Measurements from ENCODE around the gene SPON1.
"Not testable (repeated sequence)": the region's sequence is repeated elsewhere in the genome, so short reads cannot be mapped to it uniquely, and the experiment has no call there.

The SPON1 gene

GRCh38 chr11:14136561-14136960 lies 174.0 kb downstream of the SPON1 start:
- DNase-seq, result no peak

- no peak for DNase-seq
Observed at GRCh38 chr11:14137284-14137683, 174.8 kb downstream of the SPON1 start.

DNA sequence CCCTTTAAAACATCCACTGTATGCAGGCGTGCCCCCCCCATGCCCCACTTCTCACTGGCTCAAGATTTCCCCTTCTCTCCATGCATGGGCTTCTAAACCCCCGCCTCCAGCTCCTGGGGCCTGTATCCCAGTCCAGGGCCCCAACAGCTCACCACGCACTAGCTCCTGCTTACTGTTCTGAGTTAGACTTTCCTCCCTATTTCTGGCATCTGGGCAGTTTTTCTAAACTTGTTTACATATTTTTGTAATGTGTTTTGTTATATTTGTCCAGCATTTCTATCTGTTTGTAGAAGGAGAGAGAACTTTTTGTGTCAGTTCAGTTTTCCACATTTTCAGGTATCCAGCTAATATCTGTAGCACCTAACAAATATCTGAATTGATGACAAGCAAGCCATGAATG lies 178.5 kb downstream of the SPON1 start:
- DNase-seq, result no peak

GRCh38 chr11:14141676-14142075 lies 179.2 kb downstream of the SPON1 start:
- DNase-seq, result no peak

DNA sequence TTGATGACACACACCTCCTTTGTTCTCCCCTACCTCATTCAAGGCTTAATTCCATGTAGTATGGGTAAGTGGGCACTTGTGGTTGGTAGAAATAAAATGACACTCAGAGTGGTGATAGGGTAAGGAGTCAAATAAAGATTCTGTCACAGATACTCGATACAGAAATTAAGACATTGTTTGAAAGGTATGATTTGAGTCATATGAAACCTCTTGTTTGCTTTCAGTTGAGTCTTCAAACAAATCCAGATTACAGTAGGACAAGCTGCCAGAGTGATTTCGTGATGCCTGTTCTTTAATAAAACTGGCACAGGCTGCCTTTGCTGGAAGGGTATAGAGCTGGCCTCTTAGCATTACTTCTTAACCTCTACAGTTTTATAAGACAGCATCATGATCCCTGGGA lies 182.4 kb downstream of the SPON1 start:
- DNase-seq, result no peak

DNA sequence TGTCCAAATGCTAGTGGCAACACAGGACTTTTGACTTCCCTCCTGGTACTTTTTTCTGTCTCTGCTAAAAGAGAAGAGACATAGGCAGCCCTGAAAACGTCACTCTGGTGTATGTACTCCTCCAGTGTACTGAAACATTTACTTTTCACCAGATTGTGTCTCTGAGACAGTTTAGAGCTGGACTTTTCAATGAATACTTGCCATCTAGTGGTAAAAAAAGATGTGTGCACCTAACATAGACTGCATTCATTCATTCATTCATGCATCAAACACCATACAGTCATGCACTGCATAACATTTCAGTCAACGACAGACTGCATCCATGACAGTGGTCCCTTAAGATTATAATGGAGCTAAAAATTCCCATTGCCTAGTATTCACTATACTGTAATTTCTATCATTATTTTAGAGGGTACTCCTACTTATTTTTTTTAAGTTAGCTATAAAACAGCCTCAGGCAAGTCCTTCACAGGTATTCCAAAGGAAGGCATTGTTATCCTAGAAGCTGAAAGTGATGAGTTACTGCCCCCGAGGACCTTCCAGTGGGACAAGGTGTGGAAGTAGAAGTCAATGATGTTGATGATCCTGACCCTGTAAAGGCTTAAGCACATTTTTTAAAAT lies 186.2 kb downstream of the SPON1 start:
- DNase-seq, result no peak

DNA sequence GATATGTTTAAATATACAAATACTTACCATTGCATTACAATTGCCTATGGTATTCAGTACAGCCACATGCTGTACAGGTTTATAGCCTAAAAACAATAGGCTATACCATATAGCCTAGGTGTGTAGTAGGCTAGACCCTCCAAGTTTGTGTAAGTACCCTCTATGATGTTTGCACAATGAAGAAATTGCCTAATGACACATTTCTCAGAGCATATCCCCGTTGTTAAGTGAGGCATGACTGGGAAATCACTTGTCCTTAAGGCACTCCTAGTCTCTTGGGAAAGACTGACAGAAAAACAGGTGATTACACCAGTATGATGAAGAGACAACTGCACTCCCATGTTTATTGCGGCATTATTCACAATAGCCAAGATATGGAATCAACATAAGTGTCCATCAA lies 187.2 kb downstream of the SPON1 start:
- no peak for DNase-seq

DNA sequence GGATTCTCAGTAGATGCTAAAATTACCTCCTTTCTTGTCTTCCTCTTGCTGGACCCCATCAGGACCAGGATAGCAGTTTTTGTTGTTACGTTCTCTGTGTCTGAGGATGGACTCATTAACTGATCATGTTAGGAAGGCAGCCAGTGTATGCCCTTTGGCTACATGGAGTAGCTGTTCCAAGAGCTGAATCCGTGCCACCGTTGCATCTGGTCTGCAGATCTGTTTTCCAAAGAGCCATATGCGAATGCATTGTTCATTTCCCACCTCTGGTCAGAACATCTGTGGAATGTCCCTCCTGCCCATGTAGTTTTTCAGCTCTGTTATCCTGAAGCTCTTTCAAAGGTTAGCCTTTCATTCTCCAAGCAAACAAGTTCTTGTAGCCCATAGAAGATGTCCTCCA lies 188.4 kb downstream of the SPON1 start:
- no peak for DNase-seq

DNA sequence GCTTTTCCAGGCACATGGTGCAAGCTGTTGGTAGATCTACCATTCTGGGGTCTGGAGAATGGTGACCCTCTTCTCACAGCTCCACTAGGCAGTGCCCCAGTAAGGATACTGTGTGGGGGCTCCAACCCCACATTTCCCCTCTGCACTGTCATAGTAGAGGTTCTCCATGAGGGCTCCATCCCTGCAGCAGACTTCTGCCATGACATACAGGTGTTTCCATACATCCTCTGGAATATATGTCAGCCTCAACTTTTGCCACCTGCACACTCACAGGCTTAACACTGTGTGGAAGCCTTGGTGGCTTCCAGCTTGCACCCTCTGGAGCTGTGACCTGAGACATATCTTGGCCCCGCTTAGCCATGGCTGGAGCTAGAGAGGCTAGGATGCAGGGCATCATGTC lies 191.6 kb downstream of the SPON1 start:
- DNase-seq, result not testable (repeated sequence)

GRCh38 chr11:14158393-14158792 lies 195.9 kb downstream of the SPON1 start:
- no peak for DNase-seq

DNA sequence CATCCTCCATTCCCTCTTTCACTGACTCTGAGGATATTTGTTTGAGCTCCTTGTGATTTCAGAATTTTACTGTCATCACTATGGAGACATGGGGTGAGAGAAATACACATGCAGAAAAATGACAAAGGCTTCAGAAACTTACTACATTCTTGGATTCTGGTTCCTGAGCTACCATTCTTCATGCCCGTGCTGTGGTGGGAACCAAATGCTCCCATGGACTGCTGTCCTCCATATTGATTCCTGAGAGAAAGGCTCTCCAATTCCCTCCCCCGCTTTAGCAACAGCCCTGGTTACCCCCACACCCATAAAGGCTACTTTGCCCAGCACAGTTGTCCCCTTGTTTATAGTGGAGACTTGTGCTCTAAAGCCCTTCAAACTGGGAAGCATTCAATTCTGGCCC lies 201.1 kb downstream of the SPON1 start:
- DNase-seq, result no peak

DNA sequence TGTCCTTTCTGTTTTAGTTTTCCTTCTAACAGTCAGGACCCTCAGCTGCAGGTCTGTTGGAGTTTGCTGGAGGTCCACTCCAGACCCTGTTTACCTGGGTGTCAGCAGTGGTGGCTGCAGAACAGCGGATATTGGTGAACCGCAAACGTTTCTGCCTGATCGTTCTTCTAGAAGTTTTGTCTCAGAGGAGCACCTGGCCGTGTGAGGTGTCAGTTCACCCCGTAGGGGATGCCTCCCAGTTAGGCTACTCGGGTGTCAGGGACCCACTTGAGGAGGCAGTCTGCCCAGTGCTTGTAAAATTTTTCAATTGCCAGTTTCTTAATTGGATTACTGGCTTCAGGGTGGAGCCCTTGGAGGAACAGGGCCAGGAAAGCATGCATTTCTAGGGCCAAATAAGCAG lies 211.2 kb downstream of the SPON1 start:
- DNase-seq, result not testable (repeated sequence)

DNA sequence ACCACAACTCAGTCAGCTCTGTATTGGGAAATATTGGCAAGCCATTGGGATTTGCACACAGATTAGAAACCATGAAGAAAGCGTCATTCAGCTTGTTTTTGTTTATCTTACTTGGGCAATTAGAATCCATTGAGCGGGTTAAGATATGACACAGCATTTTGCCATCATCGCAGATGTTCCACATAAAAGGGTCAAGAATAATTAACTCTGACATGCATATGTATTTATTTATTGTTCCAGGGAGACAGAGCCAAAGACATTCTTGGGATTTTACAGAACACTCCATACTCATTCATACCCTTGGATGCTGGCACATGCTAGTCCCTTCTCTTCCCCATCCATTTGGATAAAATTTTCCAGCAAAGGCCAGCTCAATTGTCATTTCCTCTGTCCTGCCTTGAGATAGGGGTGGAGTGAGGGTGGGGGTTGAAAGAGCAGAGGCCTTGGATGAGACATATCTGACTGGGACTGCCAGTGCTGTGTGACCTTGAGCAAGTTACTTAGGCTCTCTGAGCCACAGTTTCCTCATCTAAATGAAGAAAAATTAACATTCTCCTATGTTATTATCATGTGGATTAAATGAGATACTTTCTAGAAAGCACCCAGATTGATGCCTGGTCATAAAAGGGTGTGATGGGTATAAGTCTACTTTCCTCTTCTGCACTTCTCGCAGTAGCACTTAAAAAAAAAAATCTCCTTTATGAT lies 216.7 kb downstream of the SPON1 start:
- DNase-seq, result no peak

GRCh38 chr11:14181121-14181520 lies 218.6 kb downstream of the SPON1 start:
- no peak for DNase-seq

GRCh38 chr11:14182833-14183364 lies 220.4 kb downstream of the SPON1 start:
- DNase-seq, result no peak

- no peak for DNase-seq
Observed at GRCh38 chr11:14184028-14184940, 221.8 kb downstream of the SPON1 start.

DNA sequence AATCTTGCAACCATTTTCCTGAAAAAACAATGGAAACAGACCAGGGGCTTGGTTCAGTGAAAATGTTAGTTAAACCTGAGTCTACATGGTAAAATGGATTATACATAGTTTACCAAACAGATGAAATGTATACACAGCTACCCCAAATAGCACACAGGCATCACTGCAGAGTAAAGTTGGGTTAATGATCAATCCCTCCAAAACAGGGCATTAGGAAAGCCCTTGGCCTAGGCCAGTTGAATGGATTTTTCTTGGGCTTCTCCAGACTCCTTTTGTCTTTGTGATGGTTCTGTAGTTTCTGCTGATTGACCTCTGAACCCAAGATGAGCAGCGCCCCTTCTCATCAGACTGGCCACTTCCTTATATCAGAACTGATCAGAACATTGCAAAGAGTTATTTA lies 222.9 kb downstream of the SPON1 start:
- DNase-seq, result no peak

GRCh38 chr11:14186046-14186775 lies 223.7 kb downstream of the SPON1 start:
- no peak for DNase-seq

- DNase-seq, result no peak
Observed at GRCh38 chr11:14189874-14190273, 227.4 kb downstream of the SPON1 start.

GRCh38 chr11:14190992-14191778 lies 228.7 kb downstream of the SPON1 start:
- no peak for DNase-seq

GRCh38 chr11:14193644-14194043 lies 231.1 kb downstream of the SPON1 start:
- no peak for DNase-seq
